Endothelial cell of umbilical vein (primary cell): ENCODE results near the gene TTC3. TPM values are rescaled to one million over a fixed set of nuclear protein-coding genes. Genes with fewer than 3 reads are reported as not detected.

Experiments
- Bru-seq: library from RNA; stranded (reverse); fragments of 400-500 nt; gene quantifications from one replicate; lab custom pipeline; 2021; lab: Mats Ljungman, UMichigan
- BruChase-seq, 2 experiments: library from RNA; stranded (reverse); fragments of 400-500 nt; gene quantifications; one replicate each; lab custom pipeline; 2021; lab: Mats Ljungman, UMichigan
- BruUV-seq: library from RNA; stranded (reverse); fragments of 400-500 nt; replicated peaks from 2 replicates; lab custom pipeline; 2021; lab: Mats Ljungman, UMichigan
- CTCF ChIA-PET: fragments of 300-600, 350-600 bp; sonication (Branson Sonifier 250); formaldehyde crosslinking; loops from one replicate; lab custom pipeline; 2021; ENCODE audit warnings: antibody characterized with exemption, inconsistent platforms; lab: Charles Lee
- POLR2A ChIA-PET: fragments of 300-600, 350-600 bp; sonication (Branson Sonifier 250); formaldehyde crosslinking; loops from one replicate; lab custom pipeline; 2021; ENCODE audit warnings: antibody characterized with exemption, inconsistent platforms; lab: Charles Lee
- DNase-seq: peaks from one replicate; pipeline ENCODE4 v3.0.0-alpha.2; 2011; ENCODE audit warnings: low read depth, low spot score
- FAIRE-seq: peaks from 2 replicates; lab custom pipeline; 2011; peaks lifted over from hg19 to GRCh38; lab: Jason Lieb, UNC
- H2AFZ ChIP-seq: 2 replicates; pipeline ENCODE4 v1.6.0; 2012; ENCODE audit warnings: low read depth, low read length, control low read depth, inconsistent platforms
- H3K27ac ChIP-seq: 2 replicates; pipeline ENCODE4 v1.5.1; 2011; ENCODE audit warnings: low read depth, mild to moderate bottlenecking, control low read depth, low read length, moderate library complexity; ENCODE audit not compliant: insufficient read depth
- H3K27me3 ChIP-seq, 2 experiments: 2 replicates each; pipeline versions ENCODE4 v1.6.0 to v1.6.1; 2011; ENCODE audit warnings: low read length in 2 of 2, mixed read lengths in 1 of 2; ENCODE audit not compliant: control insufficient read depth in 2 of 2, insufficient read depth in 2 of 2
- H3K36me3 ChIP-seq, 2 experiments: 2 replicates in 1 of 2; 3 replicates in 1 of 2; pipeline ENCODE4 v1.5.1; 2011; ENCODE audit warnings: low read length in 2 of 2, mild to moderate bottlenecking in 1 of 2, moderate library complexity in 1 of 2; ENCODE audit not compliant: control insufficient read depth in 2 of 2, insufficient read depth in 2 of 2; ENCODE audit errors: extremely low read depth in 1 of 2
- H3K4me1 ChIP-seq: 3 replicates; pipeline ENCODE4 v1.5.1; 2011; ENCODE audit warnings: mild to moderate bottlenecking, low read length; ENCODE audit not compliant: control insufficient read depth, insufficient read depth; ENCODE audit errors: extremely low read depth
- H3K4me2 ChIP-seq: 2 replicates; pipeline ENCODE4 v1.6.1; 2011; ENCODE audit warnings: low read length, control low read depth, mixed read lengths; ENCODE audit not compliant: insufficient read depth
- H3K4me3 ChIP-seq, 3 experiments: fragments of 200-600 bp in 1 of 3; sonication (generic), shearing (Covaris generic) in 1 of 3; replicated peaks in 1 of 3; 2 replicates each; pipeline ENCODE4 v1.5.1; 2011 to 2016; ENCODE audit warnings: control low read depth in 3 of 3, low read length in 3 of 3, mild to moderate bottlenecking in 2 of 3, inconsistent platforms in 1 of 3, low read depth in 1 of 3, moderate library complexity in 1 of 3; ENCODE audit not compliant: insufficient read depth in 1 of 3
- H3K79me2 ChIP-seq: 2 replicates; pipeline ENCODE4 v1.6.0; 2012; ENCODE audit warnings: low read length, inconsistent platforms; ENCODE audit not compliant: control insufficient read depth, insufficient read depth
- H3K9ac ChIP-seq: replicated peaks from 2 replicates; pipeline ENCODE3; 2011; ENCODE audit warnings: low read length, control low read depth; ENCODE audit not compliant: insufficient read depth; ENCODE audit errors: extremely low read depth
- H3K9me1 ChIP-seq: replicated peaks from 3 replicates; pipeline ENCODE4 v1.6.0; 2011; ENCODE audit warnings: mild to moderate bottlenecking, low read length; ENCODE audit not compliant: control insufficient read depth, insufficient read depth; ENCODE audit errors: extremely low read depth
- H3K9me3 ChIP-seq: replicated peaks from 2 replicates; pipeline ENCODE4 v1.5.1; 2012; ENCODE audit warnings: low read length, inconsistent platforms; ENCODE audit not compliant: control insufficient read depth, insufficient read depth
- H4K20me1 ChIP-seq: replicated peaks from 2 replicates; pipeline ENCODE3; 2011; ENCODE audit warnings: mild to moderate bottlenecking, low read length; ENCODE audit not compliant: control insufficient read depth, insufficient read depth; ENCODE audit errors: extremely low read depth
- EZH2 ChIP-seq: IDR thresholded peaks from 2 replicates; pipeline ENCODE4 v1.6.1; 2012; ENCODE audit warnings: borderline replicate concordance, low read depth, mild to moderate bottlenecking, moderate library complexity, low read length, inconsistent platforms; ENCODE audit not compliant: severe bottlenecking
- FOS ChIP-seq: IDR thresholded peaks from 2 replicates; pipeline ENCODE4 v1.6.1; 2011; ENCODE audit warnings: mild to moderate bottlenecking, low read length, moderate library complexity, borderline replicate concordance; ENCODE audit not compliant: insufficient read depth
- GATA2 ChIP-seq: IDR thresholded peaks from 2 replicates; pipeline ENCODE4 v1.7.0; 2011; ENCODE audit warnings: low read depth, mild to moderate bottlenecking, moderate library complexity, mixed read lengths, low read length; ENCODE audit not compliant: insufficient read length, insufficient read depth
- JUN ChIP-seq: IDR thresholded peaks from 2 replicates; pipeline ENCODE4 v1.6.1; 2011; ENCODE audit warnings: borderline replicate concordance, low read depth; ENCODE audit not compliant: insufficient read length, insufficient read depth
- MYC ChIP-seq: IDR thresholded peaks from one replicate; pipeline ENCODE4 v1.6.1; 2011; ENCODE audit warnings: mild to moderate bottlenecking, low read depth, low read length
- POLR2A ChIP-seq: IDR thresholded peaks from 2 replicates; pipeline ENCODE4 v1.6.1; 2012; ENCODE audit warnings: low read depth, mild to moderate bottlenecking, control low read depth, low read length
- POLR2AphosphoS5 ChIP-seq: IDR thresholded peaks from 2 replicates; pipeline ENCODE4 v1.6.1; 2012; ENCODE audit warnings: low read depth, mild to moderate bottlenecking, control low read depth, low read length, moderate library complexity; ENCODE audit not compliant: insufficient read depth
- dilution Hi-C: fragments of 300-500 bp; cut with MboI; formaldehyde crosslinking; loops from one replicate; pipeline ENCODE4 v1.15.0; 2019; ENCODE audit warnings: low sequenced_read_pairs; ENCODE audit not compliant: extremely low pct_ligation_motif_present
- intact Hi-C: fragments of 100-400 bp; cut with micrococcal nuclease; formaldehyde crosslinking; loops from one replicate; pipeline ENCODE4 v1.10.0; 2022
- long read RNA-seq: library from polyadenylated mRNA; stranded (forward); transcript quantifications from one replicate; pipeline ENCODE4 v2.0.0, GENCODE V29; 2021
- polyA minus RNA-seq, 3 experiments: library from RNA; depleted of rRNA, polyadenylated mRNA; stranded (reverse); fragments of >200 nt; gene quantifications; 1 replicate in 1 of 3; 2 replicates in 2 of 3; pipeline ENCODE4 v1.2.3, GENCODE V29; 2011
- polyA plus RNA-seq, 4 experiments: library from polyadenylated mRNA; depleted of rRNA in 3 of 4; stranded (reverse) in 3 of 4; unstranded in 1 of 4; fragments of >200 nt; gene quantifications; 2 replicates each; pipeline versions ENCODE4 v1.2.1 to v1.2.3, GENCODE V29; 2011 to 2012; ENCODE audit warnings: missing spikeins in 1 of 4
- total RNA-seq: library from RNA; stranded (reverse); gene quantifications from 2 replicates; pipeline ENCODE4 v1.2.3, GENCODE V29; 2021
- TF ChIP-seq, protein P1 (sequence below), 2 donors: IDR thresholded peaks; 1 replicate in 1 of 2; 2 replicates in 1 of 2; pipeline ENCODE4 v1.5.1; 2011; ENCODE audit warnings: low read length in 2 of 2, mild to moderate bottlenecking in 2 of 2, moderate library complexity in 2 of 2, control low read depth in 1 of 2, inconsistent platforms in 1 of 2, low read depth in 1 of 2; ENCODE audit not compliant: insufficient read depth in 1 of 2; ENCODE audit errors: extremely low read depth in 1 of 2
- TF ChIP-seq, protein P2 (sequence below): IDR thresholded peaks from 2 replicates; pipeline ENCODE4 v1.6.1; 2011; ENCODE audit not compliant: insufficient read depth, insufficient read length

Gene TTC3, protein sequence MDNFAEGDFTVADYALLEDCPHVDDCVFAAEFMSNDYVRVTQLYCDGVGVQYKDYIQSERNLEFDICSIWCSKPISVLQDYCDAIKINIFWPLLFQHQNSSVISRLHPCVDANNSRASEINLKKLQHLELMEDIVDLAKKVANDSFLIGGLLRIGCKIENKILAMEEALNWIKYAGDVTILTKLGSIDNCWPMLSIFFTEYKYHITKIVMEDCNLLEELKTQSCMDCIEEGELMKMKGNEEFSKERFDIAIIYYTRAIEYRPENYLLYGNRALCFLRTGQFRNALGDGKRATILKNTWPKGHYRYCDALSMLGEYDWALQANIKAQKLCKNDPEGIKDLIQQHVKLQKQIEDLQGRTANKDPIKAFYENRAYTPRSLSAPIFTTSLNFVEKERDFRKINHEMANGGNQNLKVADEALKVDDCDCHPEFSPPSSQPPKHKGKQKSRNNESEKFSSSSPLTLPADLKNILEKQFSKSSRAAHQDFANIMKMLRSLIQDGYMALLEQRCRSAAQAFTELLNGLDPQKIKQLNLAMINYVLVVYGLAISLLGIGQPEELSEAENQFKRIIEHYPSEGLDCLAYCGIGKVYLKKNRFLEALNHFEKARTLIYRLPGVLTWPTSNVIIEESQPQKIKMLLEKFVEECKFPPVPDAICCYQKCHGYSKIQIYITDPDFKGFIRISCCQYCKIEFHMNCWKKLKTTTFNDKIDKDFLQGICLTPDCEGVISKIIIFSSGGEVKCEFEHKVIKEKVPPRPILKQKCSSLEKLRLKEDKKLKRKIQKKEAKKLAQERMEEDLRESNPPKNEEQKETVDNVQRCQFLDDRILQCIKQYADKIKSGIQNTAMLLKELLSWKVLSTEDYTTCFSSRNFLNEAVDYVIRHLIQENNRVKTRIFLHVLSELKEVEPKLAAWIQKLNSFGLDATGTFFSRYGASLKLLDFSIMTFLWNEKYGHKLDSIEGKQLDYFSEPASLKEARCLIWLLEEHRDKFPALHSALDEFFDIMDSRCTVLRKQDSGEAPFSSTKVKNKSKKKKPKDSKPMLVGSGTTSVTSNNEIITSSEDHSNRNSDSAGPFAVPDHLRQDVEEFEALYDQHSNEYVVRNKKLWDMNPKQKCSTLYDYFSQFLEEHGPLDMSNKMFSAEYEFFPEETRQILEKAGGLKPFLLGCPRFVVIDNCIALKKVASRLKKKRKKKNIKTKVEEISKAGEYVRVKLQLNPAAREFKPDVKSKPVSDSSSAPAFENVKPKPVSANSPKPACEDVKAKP (N-terminal part only)
- total RNA-seq (104 and 113 TPM in 2 replicates), polyA plus RNA-seq (21.4 and 26.2 TPM in 2 replicates), polyA minus RNA-seq (83.0 and 83.2 TPM in 2 replicates), Bru-seq, nascent RNA (percentile 87 among the genes with signal in this experiment), BruChase-seq, experiment 1, labeled RNA remaining after a 6-hour chase (percentile 95 among the genes with signal in this experiment), BruChase-seq, experiment 2, labeled RNA remaining after a 2-hour chase (percentile 92 among the genes with signal in this experiment)
- 50.3 and 53.9 TPM in 2 replicates for polyA plus RNA-seq (2011; cell fraction: cytosol; rRNA removed)
- 107 and 125 TPM in 2 replicates for polyA plus RNA-seq (2011; cell fraction: nucleus; rRNA removed)
- polyA plus RNA-seq (2012), result 75.8 and 90.3 TPM in 2 replicates
- polyA minus RNA-seq (2011; cell fraction: cytosol; rRNA and poly(A)+ RNA removed), result 42.4 TPM
- polyA minus RNA-seq (2011; cell fraction: nucleus; rRNA and poly(A)+ RNA removed), result 102 and 141 TPM in 2 replicates
- long read RNA-seq, full-length matches to known transcripts, result 6 of 78 reads
- long read RNA-seq, partial matches to known transcripts, result 30 of 78 reads
- long read RNA-seq, other reads (novel, unspliced or antisense), result 42 of 78 reads

DNA sequence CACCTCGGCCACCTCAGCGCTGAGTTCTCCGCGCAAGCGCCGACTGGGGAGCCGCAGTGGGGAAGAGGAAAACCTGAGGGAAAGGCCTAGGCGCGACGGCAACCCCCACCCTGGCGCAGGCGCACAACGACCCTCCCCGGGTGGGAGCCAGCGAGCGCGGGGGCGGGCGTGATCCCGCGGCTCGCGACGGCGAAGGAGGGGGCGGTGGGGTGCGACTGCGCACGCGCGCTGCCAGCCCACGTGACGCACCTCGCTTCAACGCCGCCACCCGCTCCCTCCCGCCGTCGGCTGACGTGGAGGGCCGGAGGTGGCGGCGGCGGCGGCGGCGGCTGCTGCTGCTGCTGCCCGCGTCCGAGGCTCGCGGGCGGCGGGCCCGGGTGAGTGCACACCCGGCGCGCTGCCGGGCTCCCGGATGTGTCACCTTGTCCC, at the start of gene TTC3, which contains the start of gene PIGP:
Gene TTC3 (plus strand): TSS at position 267 of the 429 bp plus-strand sequence. CDS start 14,004 bp downstream, outside the sequence.
Gene PIGP (minus strand): TSS at position 84 of the 429 bp plus-strand sequence. CDS start 556 bp downstream, outside the sequence.
- Histone ChIP-seq H2AFZ (peak within 1 kb of the TSS; percentile 72), H3K9me3 (no peaks in the 10 kb centered on the region), H3K27ac (peak within 1 kb of the TSS; percentile 95), H3K27me3 (no peaks in the 10 kb centered on the region), H3K4me3 (peak within 1 kb of the TSS; percentile 49 to 88 (median 60)), H3K4me1 (peaks cover 17% of the 10 kb centered on the region), H3K79me2 (peaks cover 43% of the 10 kb centered on the region), H3K4me2 (peak within 1 kb of the TSS; percentile 93), H3K9ac (peak within 1 kb of the TSS; percentile 98), H3K36me3 (no peaks in the 10 kb centered on the region), H3K9me1 (no peaks in the 10 kb centered on the region), H4K20me1 (peaks cover under 1% of the 10 kb centered on the region)
- no peak for TF ChIP-seq JUN
- TF ChIP-seq GATA2, result no peak
- TF ChIP-seq, protein P1, sequence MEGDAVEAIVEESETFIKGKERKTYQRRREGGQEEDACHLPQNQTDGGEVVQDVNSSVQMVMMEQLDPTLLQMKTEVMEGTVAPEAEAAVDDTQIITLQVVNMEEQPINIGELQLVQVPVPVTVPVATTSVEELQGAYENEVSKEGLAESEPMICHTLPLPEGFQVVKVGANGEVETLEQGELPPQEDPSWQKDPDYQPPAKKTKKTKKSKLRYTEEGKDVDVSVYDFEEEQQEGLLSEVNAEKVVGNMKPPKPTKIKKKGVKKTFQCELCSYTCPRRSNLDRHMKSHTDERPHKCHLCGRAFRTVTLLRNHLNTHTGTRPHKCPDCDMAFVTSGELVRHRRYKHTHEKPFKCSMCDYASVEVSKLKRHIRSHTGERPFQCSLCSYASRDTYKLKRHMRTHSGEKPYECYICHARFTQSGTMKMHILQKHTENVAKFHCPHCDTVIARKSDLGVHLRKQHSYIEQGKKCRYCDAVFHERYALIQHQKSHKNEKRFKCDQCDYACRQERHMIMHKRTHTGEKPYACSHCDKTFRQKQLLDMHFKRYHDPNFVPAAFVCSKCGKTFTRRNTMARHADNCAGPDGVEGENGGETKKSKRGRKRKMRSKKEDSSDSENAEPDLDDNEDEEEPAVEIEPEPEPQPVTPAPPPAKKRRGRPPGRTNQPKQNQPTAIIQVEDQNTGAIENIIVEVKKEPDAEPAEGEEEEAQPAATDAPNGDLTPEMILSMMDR (IDR thresholded peaks at IDR 0.05; ENCODE audit: extremely low read depth in 1 of 2, insufficient read depth in 1 of 2, low read depth in 1 of 2, low read length in 2 of 2), result no peak
- TF ChIP-seq MYC, result no peak
- peak; percentile 9 for TF ChIP-seq FOS
- peak; percentile 73 for TF ChIP-seq POLR2A
- TF ChIP-seq POLR2AphosphoS5, result peak; percentile 88
- TF ChIP-seq, protein P2, sequence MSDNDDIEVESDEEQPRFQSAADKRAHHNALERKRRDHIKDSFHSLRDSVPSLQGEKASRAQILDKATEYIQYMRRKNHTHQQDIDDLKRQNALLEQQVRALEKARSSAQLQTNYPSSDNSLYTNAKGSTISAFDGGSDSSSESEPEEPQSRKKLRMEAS, result peak; percentile 90
- no peak for TF ChIP-seq EZH2
- ChIA-PET CTCF (interaction anchor here (0.9 to 1.0 kb wide), 2 partner anchors 14 to 96 kb away, joined by 3 to 5 read pairs; no protein-coding TSS in a partner anchor), POLR2A (no interaction called here)
- dilution Hi-C loops, result no loop called here
- intact Hi-C loops, result loop anchor here (1.0 to 5.0 kb wide), 3 partner anchors 61 to 293 kb away; partner anchors contain the start of gene DYRK1A
- FAIRE-seq (peak; percentile 56), DNase-seq (peak; percentile 97)
- BruUV-seq, result no TSS peak
